H1 (cell line): Measurements from ENCODE around the gene TSPEAR. TPM values are rescaled to one million over a fixed set of nuclear protein-coding genes. Genes with fewer than 3 reads are reported as not detected.

Experiments used
- CTCF ChIA-PET: fragments of 300-600 bp; sonication (Branson Sonifier 250); formaldehyde crosslinking; loops from one replicate; lab custom pipeline; 2021; ENCODE audit not compliant: partially characterized antibody; lab: Charles Lee
- POLR2A ChIA-PET: fragments of 300-600 bp; sonication (Branson Sonifier 250); formaldehyde crosslinking; loops from one replicate; lab custom pipeline; 2021; ENCODE audit warnings: inconsistent platforms; ENCODE audit not compliant: partially characterized antibody; lab: Charles Lee
- DNase-seq, 2 experiments: peaks; one replicate each; pipeline versions ENCODE4 v3.0.0 to v3.0.0-alpha.2; 2010 to 2022; ENCODE audit warnings: low spot score in 2 of 2, low read depth in 1 of 2, mixed read lengths in 1 of 2
- FAIRE-seq: peaks from 2 replicates; lab custom pipeline; 2011; peaks lifted over from hg19 to GRCh38; lab: Jason Lieb, UNC
- H2AFZ ChIP-seq: 2 replicates; pipeline ENCODE4 v1.8.1; 2012; ENCODE audit warnings: low read length, inconsistent platforms
- H2AK5ac ChIP-seq: 2 replicates; pipeline ENCODE4 v1.6.1; 2013; ENCODE audit warnings: low read depth, low read length
- H2BK120ac ChIP-seq: replicated peaks from 2 replicates; pipeline ENCODE3; 2013; ENCODE audit warnings: low read depth, low read length, inconsistent platforms
- H2BK12ac ChIP-seq: 2 replicates; pipeline ENCODE4 v1.6.1; 2013; ENCODE audit warnings: low read depth, low read length
- H2BK15ac ChIP-seq: 2 replicates; pipeline ENCODE4 v1.6.1; 2013; ENCODE audit warnings: low read length
- H2BK20ac ChIP-seq: 2 replicates; pipeline ENCODE4 v1.6.1; 2013; ENCODE audit warnings: low read length
- H2BK5ac ChIP-seq: 2 replicates; pipeline ENCODE4 v1.6.1; 2013; ENCODE audit warnings: low read depth, low read length
- H3K14ac ChIP-seq: 2 replicates; pipeline ENCODE4 v1.6.1; 2013; ENCODE audit warnings: inconsistent platforms; ENCODE audit not compliant: insufficient read length
- H3K18ac ChIP-seq: 2 replicates; pipeline ENCODE4 v1.6.1; 2013; ENCODE audit warnings: low read length; ENCODE audit errors: extremely low read depth
- H3K23ac ChIP-seq: 2 replicates; pipeline ENCODE4 v1.6.1; 2013; ENCODE audit warnings: inconsistent platforms; ENCODE audit not compliant: insufficient read length
- H3K23me2 ChIP-seq: 2 replicates; pipeline ENCODE4 v1.6.1; 2013; ENCODE audit warnings: low read depth, low read length
- H3K27ac ChIP-seq: 2 replicates; pipeline ENCODE4 v1.6.1; 2011; ENCODE audit warnings: low read depth, low read length, inconsistent platforms
- H3K27me3 ChIP-seq, 4 experiments: replicated peaks in 1 of 4; 1 replicate in 1 of 4; 2 replicates in 3 of 4; pipeline versions ENCODE4 v1.6.1 to v1.8.1; 2011 to 2013; ENCODE audit warnings: low read length in 3 of 4, mild to moderate bottlenecking in 3 of 4, inconsistent platforms in 2 of 4, mixed read lengths in 2 of 4, moderate library complexity in 1 of 4; ENCODE audit not compliant: control insufficient read depth in 3 of 4, insufficient read depth in 3 of 4; ENCODE audit errors: extremely low read depth in 1 of 4
- H3K36me3 ChIP-seq, 4 experiments: 2 replicates each; pipeline versions ENCODE4 v1.6.1 to v1.8.1; 2011 to 2013; ENCODE audit warnings: mild to moderate bottlenecking in 4 of 4, low read length in 3 of 4, moderate library complexity in 2 of 4, control low read depth in 1 of 4, inconsistent platforms in 1 of 4; ENCODE audit not compliant: insufficient read depth in 4 of 4, control insufficient read depth in 2 of 4
- H3K4ac ChIP-seq: replicated peaks from 2 replicates; pipeline ENCODE3; 2013; ENCODE audit warnings: low read length, low read depth, mixed read lengths, inconsistent platforms; ENCODE audit not compliant: insufficient read length
- H3K4me1 ChIP-seq, 4 experiments: replicated peaks in 1 of 4; 1 replicate in 1 of 4; 2 replicates in 3 of 4; pipeline versions ENCODE4 v1.6.1 to v1.8.1; 2011 to 2013; ENCODE audit warnings: low read length in 3 of 4, inconsistent platforms in 2 of 4, mixed read lengths in 1 of 4; ENCODE audit not compliant: insufficient read depth in 4 of 4, control insufficient read depth in 3 of 4
- H3K4me2 ChIP-seq, 2 experiments: 2 replicates each; pipeline versions ENCODE4 v1.6.1 to v1.8.1; 2011 to 2013; ENCODE audit warnings: low read depth in 2 of 2, low read length in 2 of 2, control low read depth in 1 of 2, inconsistent platforms in 1 of 2, mild to moderate bottlenecking in 1 of 2; ENCODE audit not compliant: insufficient read depth in 1 of 2
- H3K4me3 ChIP-seq, 4 experiments: fragments of 200-600, 300-600 bp in 1 of 4; sonication (generic), shearing (Covaris generic), sonication (Bioruptor Twin) in 1 of 4; 2 replicates each; pipeline versions ENCODE4 v1.5.1 to v1.8.1; 2011 to 2016; ENCODE audit warnings: low read length in 4 of 4, low read depth in 3 of 4, control low read depth in 2 of 4, inconsistent platforms in 2 of 4, mild to moderate bottlenecking in 2 of 4, mixed read lengths in 1 of 4, moderate library complexity in 1 of 4; ENCODE audit not compliant: insufficient read depth in 2 of 4; ENCODE audit errors: extremely low read depth in 1 of 4
- H3K56ac ChIP-seq: replicated peaks from 2 replicates; pipeline ENCODE3; 2013; ENCODE audit warnings: low read depth, mild to moderate bottlenecking, mixed read lengths, low read length, inconsistent platforms; ENCODE audit not compliant: insufficient read length
- H3K79me1 ChIP-seq: 2 replicates; pipeline ENCODE4 v1.6.1; 2013; ENCODE audit warnings: low read depth, low read length, control low read depth
- H3K79me2 ChIP-seq, 2 experiments: 2 replicates each; pipeline versions ENCODE4 v1.6.1 to v1.8.1; 2012 to 2013; ENCODE audit warnings: low read length in 2 of 2, mild to moderate bottlenecking in 2 of 2, inconsistent platforms in 1 of 2; ENCODE audit not compliant: insufficient read depth in 2 of 2, control insufficient read depth in 1 of 2
- H3K9ac ChIP-seq, 4 experiments: replicated peaks in 1 of 4; 1 replicate in 1 of 4; 2 replicates in 3 of 4; pipeline versions ENCODE4 v1.6.1 to v1.8.1; 2011 to 2013; ENCODE audit warnings: low read depth in 3 of 4, low read length in 3 of 4, control low read depth in 2 of 4, mild to moderate bottlenecking in 2 of 4, moderate library complexity in 2 of 4, inconsistent platforms in 1 of 4; ENCODE audit errors: extremely low read depth in 1 of 4
- H3K9me3 ChIP-seq, 2 experiments: 2 replicates each; pipeline versions ENCODE4 v1.6.1 to v1.8.1; 2012 to 2013; ENCODE audit warnings: mild to moderate bottlenecking in 2 of 2, moderate library complexity in 2 of 2, control low read depth in 1 of 2, inconsistent platforms in 1 of 2, low read depth in 1 of 2, low read length in 1 of 2, mixed read lengths in 1 of 2; ENCODE audit not compliant: insufficient read depth in 2 of 2
- H4K20me1 ChIP-seq, 2 experiments: replicated peaks in 1 of 2; 2 replicates each; pipeline versions ENCODE3 to v1.8.1; 2011 to 2013; ENCODE audit warnings: inconsistent platforms in 2 of 2, low read length in 2 of 2, mild to moderate bottlenecking in 1 of 2; ENCODE audit not compliant: insufficient read depth in 2 of 2, control insufficient read depth in 1 of 2
- H4K5ac ChIP-seq: 2 replicates; pipeline ENCODE4 v1.6.1; 2013; ENCODE audit warnings: low read length, low read depth, mixed read lengths, inconsistent platforms; ENCODE audit not compliant: insufficient read length
- H4K8ac ChIP-seq: 2 replicates; pipeline ENCODE4 v1.8.0; 2013; ENCODE audit warnings: mild to moderate bottlenecking, moderate library complexity, low read length, inconsistent platforms; ENCODE audit not compliant: insufficient read depth; ENCODE audit errors: extremely low read depth
- H4K91ac ChIP-seq: replicated peaks from 2 replicates; pipeline ENCODE3; 2013; ENCODE audit warnings: low read length, mixed read lengths, inconsistent platforms; ENCODE audit not compliant: insufficient read length
- SP4 ChIP-seq: IDR thresholded peaks from 2 replicates; pipeline ENCODE4 v1.6.1; 2012; ENCODE audit warnings: low read length, inconsistent platforms
- WGBS, 2 experiments: shearing (Covaris generic) in 1 of 2; methylation state at CpG; one replicate each; pipeline versions ENCODE4 v1.1.6 to v1.1.7; 2013 to 2015; ENCODE audit warnings: low lambda C conversion rate in 2 of 2, mixed read lengths in 2 of 2, inconsistent platforms in 1 of 2, low coverage in 1 of 2, missing lambda C conversion rate in 1 of 2; ENCODE audit not compliant: insufficient replicate concordance in 2 of 2, insufficient coverage in 1 of 2, insufficient read length in 1 of 2; ENCODE audit errors: extremely low coverage in 1 of 2, missing lambda C conversion rate in 1 of 2; 5-methylcytosine and 5-hydroxymethylcytosine counted together
- polyA plus RNA-seq, 7 experiments: library from polyadenylated mRNA; depleted of rRNA in 3 of 7; stranded (reverse) in 5 of 7; unstranded in 2 of 7; fragments of >200 nt in 5 of 7; fragments of 200-250 nt in 2 of 7; gene quantifications; 1 replicate in 5 of 7; 2 replicates in 1 of 7; 4 replicates in 1 of 7; pipeline versions ENCODE4 v1.2.1 to v1.2.3, GENCODE V29; 2011 to 2013; ENCODE audit warnings: missing spikeins in 2 of 7, mixed read lengths in 2 of 7
- total RNA-seq: library from RNA; stranded (reverse); fragmentation: NEBNext Ultra II Directional; extraction: Animal tissue kit (Norgen Biotek cat#: 25700); gene quantifications from 2 replicates; pipeline ENCODE4 v1.2.1, GENCODE V29; 2021

TSPEAR gene
- total and polyA plus RNA-seq, 2 of the 8 experiments (the other 6 are each of a cell fraction or from before 2014, with no cell fraction given): 0.58 to 0.89 TPM

DNA sequence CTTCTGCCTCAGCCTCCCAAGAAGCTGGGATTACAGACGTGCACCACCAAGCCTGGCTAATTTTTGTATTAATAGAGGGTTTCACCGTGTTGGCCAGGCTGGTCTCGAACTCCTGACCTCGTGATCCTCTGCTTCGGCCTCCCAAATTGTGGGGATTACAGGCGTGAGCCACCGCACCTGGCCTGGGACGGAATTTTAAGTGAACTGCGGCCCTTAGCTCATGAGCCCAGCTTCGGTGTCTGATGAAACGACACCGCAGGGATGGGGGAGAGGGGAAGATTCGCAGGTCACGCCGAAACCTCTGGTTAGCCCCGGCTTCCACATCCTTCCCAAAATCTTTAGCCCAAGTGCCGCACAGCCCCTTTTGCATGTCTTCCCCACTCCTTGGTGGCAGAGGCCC lies 217.0 kb downstream of the TSPEAR start:
- no peaks in the 10 kb centered on the region; a peak in 1 of 7 replicates for H3K27me3 ChIP-seq
- no peak overlapping the region for H3K27ac ChIP-seq
- no peaks in the 10 kb centered on the region for H4K20me1 ChIP-seq
- H3K79me1 ChIP-seq: no peaks in the 10 kb centered on the region; the same call in 1 of the 2 replicates
- WGBS, 2 experiments: 98% methylated on average over 15 of the region's 17 CpGs; no CpG with 5 or more reads in 1 of the 2 experiments
- H3K23ac ChIP-seq: no peak overlapping the region
- peaks cover 0 to 21% (median 8%) of the 10 kb centered on the region in 4 experiments; a peak in 5 of 7 replicates for H3K4me1 ChIP-seq
- no peak overlapping the region for H2BK5ac ChIP-seq
- H3K23me2 ChIP-seq: 0 out of 2 replicates have a peak, but pooled peaks cover 2% of the 10 kb centered on the region
- H3K4me2 ChIP-seq: no peak overlapping the region
- no peak overlapping the region for H4K5ac ChIP-seq
- H3K56ac ChIP-seq: no peak overlapping the region
- H2AK5ac ChIP-seq: no peak overlapping the region
- H4K8ac ChIP-seq: no peak overlapping the region
- peaks cover 0 to 26% (median 11%) of the 10 kb centered on the region in 4 experiments; a peak in 4 of 8 replicates for H3K36me3 ChIP-seq
- H2AFZ ChIP-seq: no peak overlapping the region
- H3K79me2 ChIP-seq: peaks cover 0 to 14% of the 10 kb centered on the region in 2 experiments; a peak in 3 of 4 replicates
- peaks cover 6 to 9% of the 10 kb centered on the region in 2 experiments; a peak in 1 of 4 replicates for H3K9me3 ChIP-seq
- ChIA-PET POLR2A (interaction anchor here (1.1 to 4.4 kb wide), 3 partner anchors 9 to 309 kb away, joined by 3 to 14 read pairs (median 3); no protein-coding TSS in a partner anchor), CTCF (interaction anchor here (0.5 to 2.4 kb wide), 11 partner anchors 10 to 310 kb away, joined by 3 to 6 read pairs (median 3); partner anchors contain the start of gene UBE2G2)
- FAIRE-seq (no peak), DNase-seq (no peak)
- H4K91ac ChIP-seq: no peak overlapping the region
- no peak overlapping the region for H2BK12ac ChIP-seq
- no peak overlapping the region for H3K18ac ChIP-seq
- no peak overlapping the region for H3K9ac ChIP-seq
- H2BK20ac ChIP-seq: no peak overlapping the region
- no peak overlapping the region for H3K14ac ChIP-seq
- no peak overlapping the region for H3K4ac ChIP-seq
- H2BK15ac ChIP-seq: no peak overlapping the region
- H3K4me3 ChIP-seq: no peak overlapping the region
- H2BK120ac ChIP-seq: no peak overlapping the region
- TF ChIP-seq SP4: no peak
